HEK293T (cell line): ENCODE data around the gene DDX56.

Experiments
- ARNT ChIP-seq: fragments of 450-650 bp; IDR thresholded peaks from 2 replicates; pipeline ENCODE4 v1.6.1; 2017; ENCODE audit warnings: mild to moderate bottlenecking
- FOXM1 ChIP-seq: fragments of 450-650 bp; IDR thresholded peaks from 2 replicates; pipeline ENCODE4 v1.6.1; 2017; ENCODE audit warnings: mild to moderate bottlenecking, borderline replicate concordance
- SP1 ChIP-seq: fragments of 450-650 bp; IDR thresholded peaks from 2 replicates; pipeline ENCODE4 v1.6.1; 2017
- TARDBP ChIP-seq: fragments of 450-650 bp; IDR thresholded peaks from 2 replicates; pipeline ENCODE4 v1.6.1; 2016

- TF ChIP-seq FOXM1 (no peak), TARDBP (no peak), ARNT (no peak), SP1 (no peak)
Measured at GRCh38 chr7:44574287-44574872, 672 bp upstream of the DDX56 start.
